Bronchial epithelial cell (primary cell): Measurements from ENCODE around the gene TMEM117. TPM values are rescaled to one million over a fixed set of nuclear protein-coding genes. Genes with fewer than 3 reads are reported as not detected.
"Not testable (repeated sequence)": the region's sequence is repeated elsewhere in the genome, so short reads cannot be mapped to it uniquely, and the experiment has no call there.

Source experiments
- DNase-seq: peaks from one replicate; pipeline ENCODE4 v3.0.0-alpha.2; 2010; ENCODE audit warnings: low read depth
- FAIRE-seq: peaks from 2 replicates; lab custom pipeline; 2011; peaks lifted over from hg19 to GRCh38; lab: Jason Lieb, UNC
- H3K27me3 ChIP-seq: 2 replicates; pipeline ENCODE4 v1.5.1; 2011; ENCODE audit warnings: low read length; ENCODE audit not compliant: control insufficient read depth, insufficient read depth
- H3K36me3 ChIP-seq: 2 replicates; pipeline ENCODE4 v1.5.1; 2011; ENCODE audit warnings: low read length; ENCODE audit not compliant: control insufficient read depth, insufficient read depth
- H3K4me3 ChIP-seq: 2 replicates; pipeline ENCODE4 v1.5.1; 2011; ENCODE audit warnings: mild to moderate bottlenecking, low read depth, low read length, control low read depth
- CTCF ChIP-seq: IDR thresholded peaks from 2 replicates; pipeline ENCODE4 v1.5.1; 2011; ENCODE audit warnings: mild to moderate bottlenecking, moderate library complexity, low read length, control low read depth, inconsistent platforms; ENCODE audit not compliant: insufficient read depth, severe bottlenecking
- total RNA-seq: library from RNA; depleted of rRNA; stranded (reverse); fragments of >200 nt; gene quantifications from 2 replicates; pipeline ENCODE4 v1.2.1, GENCODE V29; 2014

The TMEM117 gene
- total RNA-seq, 1 donor from 2014 or later = 6.6 TPM

- peak; percentile 65 for DNase-seq
- no peak for TF ChIP-seq CTCF
- Histone ChIP-seq H3K27me3 (no peaks in the 10 kb centered on the region), H3K36me3 (no peaks in the 10 kb centered on the region), H3K4me3 (no peak overlapping the region)
- FAIRE-seq = no peak
Observed at GRCh38 chr12:44029194-44029593, 193.3 kb downstream of the TMEM117 start.

GRCh38 chr12:44031472-44032185, 195.7 kb downstream of the TMEM117 start:
- DNase-seq (peak; percentile 46), FAIRE-seq (no peak)
- no peak overlapping the region for H3K4me3 ChIP-seq
- TF ChIP-seq CTCF = no peak
- H3K36me3 ChIP-seq = no peaks in the 10 kb centered on the region
- H3K27me3 ChIP-seq = no peaks in the 10 kb centered on the region

- DNase-seq (no peak), FAIRE-seq (no peak)
- no peak for TF ChIP-seq CTCF
- Histone ChIP-seq H3K27me3 (no peaks in the 10 kb centered on the region), H3K36me3 (no peaks in the 10 kb centered on the region), H3K4me3 (no peak overlapping the region)
Observed at GRCh38 chr12:44034906-44035305, 199.0 kb downstream of the TMEM117 start.

GRCh38 chr12:44036875-44037443, 201.1 kb downstream of the TMEM117 start:
- H3K27me3 ChIP-seq = no peaks in the 10 kb centered on the region
- DNase-seq (no peak), FAIRE-seq (no peak)
- no peak for TF ChIP-seq CTCF
- H3K36me3 ChIP-seq = no peaks in the 10 kb centered on the region
- H3K4me3 ChIP-seq = no peak overlapping the region

- DNase-seq = no peak
- H3K27me3 ChIP-seq = no peaks in the 10 kb centered on the region
Observed at GRCh38 chr12:44038411-44038810, 202.5 kb downstream of the TMEM117 start.

GRCh38 chr12:44044491-44044890, 208.6 kb downstream of the TMEM117 start:
- FAIRE-seq, H3K4me3 ChIP-seq, DNase-seq, H3K27me3 ChIP-seq, H3K36me3 ChIP-seq: not testable (repeated sequence)

More at GRCh38 chr12:44038411-44038810, 202.5 kb downstream of the TMEM117 start:
- no peaks in the 10 kb centered on the region for H3K36me3 ChIP-seq
- FAIRE-seq = no peak
- no peak for TF ChIP-seq CTCF
- H3K4me3 ChIP-seq = no peak overlapping the region
